ENCODE results near the gene CCNL1.
"Not testable (repeated sequence)": the region's sequence is repeated elsewhere in the genome, so short reads cannot be mapped to it uniquely, and the experiment has no call there.

The CCNL1 gene

GRCh38 chr3:157167371-157168042, 7.6 kb upstream of the CCNL1 start:
- no peak for DNase-seq

GRCh38 chr3:157166561-157166960, 6.6 kb upstream of the CCNL1 start:
- DNase-seq = no peak

GRCh38 chr3:157166115-157166514, 6.2 kb upstream of the CCNL1 start:
- DNase-seq = no peak

GRCh38 chr3:157163217-157163953, 3.4 kb upstream of the CCNL1 start:
- no peak for DNase-seq

- not testable (repeated sequence) for DNase-seq
These were observed 2.7 kb upstream of the CCNL1 start for GRCh38 chr3:157162620-157163019.

GRCh38 chr3:157160658-157161424, 894 bp upstream of the CCNL1 start:
- no peak for DNase-seq

GRCh38 chr3:157159037-157159761, 748 bp downstream of the CCNL1 start:
- peak; percentile 26 for DNase-seq

GRCh38 chr3:157157836-157158235, 2.1 kb downstream of the CCNL1 start:
- no peak for DNase-seq

- no peak for DNase-seq
These were observed 2.9 kb downstream of the CCNL1 start for GRCh38 chr3:157156837-157157635.

- no peak for DNase-seq
These were observed 4.4 kb downstream of the CCNL1 start for GRCh38 chr3:157155591-157155990.

GRCh38 chr3:157154563-157155330, 5.2 kb downstream of the CCNL1 start:
- no peak for DNase-seq

GRCh38 chr3:157152930-157153329, 7.0 kb downstream of the CCNL1 start:
- no peak for DNase-seq

GRCh38 chr3:157152438-157152837, 7.5 kb downstream of the CCNL1 start:
- no peak for DNase-seq

- no peak for DNase-seq
These were observed 8.3 kb downstream of the CCNL1 start for GRCh38 chr3:157151627-157152026.

GRCh38 chr3:157151151-157151550, 8.8 kb downstream of the CCNL1 start:
- DNase-seq = no peak

GRCh38 chr3:157149136-157149696, 10.7 kb downstream of the CCNL1 start:
- DNase-seq = no peak

- DNase-seq = no peak
These were observed 11.6 kb downstream of the CCNL1 start for GRCh38 chr3:157148196-157148889.

GRCh38 chr3:157147099-157147803, 12.7 kb downstream of the CCNL1 start:
- no peak for DNase-seq

- DNase-seq = no peak
These were observed 14.2 kb downstream of the CCNL1 start for GRCh38 chr3:157145606-157146322.

Data from NCI-H1694 treated with DMSO at 0.1 percent for 48 hours (cell line).